NCI-H2171 treated with DMSO at 0.1 percent for 48 hours (cell line): ENCODE results near the gene CDH12.
"Not testable (repeated sequence)": the region's sequence is repeated elsewhere in the genome, so short reads cannot be mapped to it uniquely, and the experiment has no call there.

Experiments
- DNase-seq: peaks from one replicate; lab custom pipeline; 2025; lab: John Stamatoyannopoulos, UW

The CDH12 gene

DNA sequence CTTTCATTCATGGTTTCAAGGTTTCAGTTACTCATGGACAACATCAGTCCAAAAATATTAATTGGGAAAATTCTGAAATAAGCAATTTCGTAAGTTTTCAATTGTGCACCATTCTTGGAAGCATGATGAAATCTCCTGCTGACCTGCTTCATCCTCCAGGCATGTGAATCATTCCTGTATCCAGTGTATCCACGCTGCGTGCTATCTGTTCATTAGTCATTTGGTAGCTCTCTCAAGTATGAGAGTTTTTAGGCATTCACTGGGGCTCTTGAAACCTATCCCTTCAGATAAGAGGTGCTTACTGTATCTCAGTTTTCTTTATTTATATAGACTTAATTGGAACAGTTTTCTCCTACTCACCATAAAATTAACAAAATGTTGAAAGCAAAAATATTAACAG is 293.0 kb downstream of the CDH12 start:
- no peak for DNase-seq

- peak; percentile 25 for DNase-seq
Measured at GRCh38 chr5:22557251-22557650, 295.9 kb downstream of the CDH12 start.

- DNase-seq, result no peak
Measured at GRCh38 chr5:22554475-22554874, 298.7 kb downstream of the CDH12 start.

- no peak for DNase-seq
Measured at GRCh38 chr5:22549876-22550671, 303.1 kb downstream of the CDH12 start.

GRCh38 chr5:22542340-22542739 is 310.8 kb downstream of the CDH12 start:
- peak; percentile 56 for DNase-seq

- peak; percentile 100 for DNase-seq
Measured at GRCh38 chr5:22541037-22541436, 312.1 kb downstream of the CDH12 start.

DNA sequence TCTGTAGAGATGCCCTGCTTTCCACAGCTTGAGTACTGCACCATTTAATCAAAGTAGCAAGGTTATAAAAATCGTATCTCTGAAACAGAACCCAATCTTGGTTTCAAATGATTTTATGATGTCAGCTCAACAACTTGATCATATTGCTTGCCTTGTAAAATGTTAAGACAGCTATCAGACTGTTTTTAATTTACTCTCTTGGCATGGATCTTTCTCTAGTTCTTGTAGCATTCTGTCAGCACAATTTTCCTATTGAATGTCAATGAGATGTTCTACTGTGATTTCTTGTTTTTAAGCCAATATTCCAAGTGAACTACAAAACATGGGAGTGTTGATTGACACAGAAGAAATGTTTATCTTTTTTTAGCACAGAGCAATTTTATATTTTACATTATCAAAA is 313.4 kb downstream of the CDH12 start:
- no peak for DNase-seq

DNA sequence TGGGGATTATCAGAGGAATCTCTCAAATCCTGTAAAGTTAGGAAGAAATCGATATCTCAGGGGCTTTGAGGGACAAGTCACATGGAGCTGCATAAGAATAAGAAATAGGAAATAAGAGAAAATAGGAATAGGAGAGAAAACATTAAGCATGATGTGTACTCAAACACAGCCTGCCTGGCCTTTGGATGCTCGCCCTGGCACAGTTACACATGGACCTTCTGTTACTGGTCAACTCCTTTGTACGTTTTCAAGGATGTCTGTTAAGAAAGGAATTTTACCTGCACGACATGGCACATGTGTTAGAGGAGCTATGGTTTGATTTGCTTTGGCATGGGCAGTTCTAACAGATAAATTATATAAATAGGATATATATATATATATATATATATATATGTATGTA is 321.2 kb downstream of the CDH12 start:
- DNase-seq, result no peak

DNA sequence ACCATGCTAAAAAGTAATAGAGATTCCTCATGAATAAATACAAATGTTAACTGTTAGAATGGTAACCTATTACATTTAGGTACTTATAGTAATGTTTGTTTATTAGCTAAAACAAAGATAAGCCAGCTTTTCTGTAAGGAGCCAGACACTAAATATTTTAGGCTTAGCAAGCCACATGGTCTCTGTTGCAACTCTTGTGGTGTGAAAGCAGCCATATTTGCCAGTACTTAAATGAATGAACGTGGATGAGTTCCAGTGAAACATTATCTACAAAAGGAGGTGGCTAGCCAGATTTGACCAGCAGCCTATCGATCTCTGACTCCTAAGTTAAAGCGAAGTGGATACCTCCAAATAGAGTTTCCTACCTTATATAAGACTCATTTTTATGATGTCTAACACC is 331.6 kb downstream of the CDH12 start:
- peak; percentile 19 for DNase-seq

DNA sequence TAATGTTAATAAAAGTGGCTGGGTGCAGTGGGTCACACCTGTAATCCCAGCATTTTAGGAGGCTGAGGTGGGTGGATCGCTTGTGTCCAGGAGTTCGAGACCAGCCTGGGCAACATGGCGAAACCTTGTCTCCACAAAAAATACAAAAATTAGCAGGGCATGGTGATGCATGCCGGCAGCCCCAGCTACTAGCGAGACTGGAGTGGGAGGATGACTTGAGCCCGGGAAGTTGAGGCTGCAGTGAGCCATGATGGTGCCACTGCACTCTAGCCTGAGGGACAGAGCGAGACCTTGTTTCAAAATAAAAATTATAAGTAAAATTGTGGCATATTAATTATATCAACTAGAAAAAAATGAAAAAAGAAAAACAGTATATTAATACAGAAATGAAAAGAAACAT is 336.6 kb downstream of the CDH12 start:
- DNase-seq, result not testable (repeated sequence)

- peak; percentile 38 for DNase-seq
Measured at GRCh38 chr5:22514231-22514630, 338.9 kb downstream of the CDH12 start.

DNA sequence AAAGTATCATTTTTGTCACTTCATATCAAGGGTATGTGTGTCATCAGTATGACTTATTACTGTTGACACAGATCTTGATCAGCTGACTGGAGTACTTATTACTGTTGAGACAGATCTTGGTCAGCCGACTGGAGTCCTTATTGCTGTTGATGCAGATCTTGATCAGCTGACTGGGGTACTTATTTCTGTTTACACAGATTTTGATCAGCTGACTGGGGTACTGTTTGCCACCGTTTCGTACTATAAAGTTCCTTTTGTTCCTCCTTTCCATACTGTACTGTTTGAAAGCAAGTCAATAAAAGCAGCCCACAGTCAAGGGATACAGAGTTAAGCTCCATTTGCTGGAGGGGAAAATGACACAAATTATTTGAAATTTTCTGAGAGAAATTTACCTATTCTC is 347.3 kb downstream of the CDH12 start:
- DNase-seq, result no peak

DNA sequence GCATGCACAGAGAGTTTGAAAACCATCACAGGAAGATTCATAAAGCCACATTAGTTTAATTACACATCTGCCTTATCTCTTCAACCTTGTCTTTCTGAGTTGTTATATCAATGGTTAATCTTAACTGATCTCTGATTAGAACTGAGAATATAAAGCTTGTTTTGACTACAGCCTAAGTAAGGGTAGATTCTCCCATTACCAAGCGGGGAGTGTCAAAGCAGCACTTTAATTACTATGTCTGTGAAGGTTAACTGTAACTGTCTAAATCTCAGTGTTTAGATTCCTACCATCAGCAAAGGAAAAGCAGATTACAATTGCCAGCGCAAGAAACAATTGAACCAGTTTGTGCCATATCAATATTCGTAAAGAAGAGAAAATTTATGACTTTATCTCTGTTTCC is 348.7 kb downstream of the CDH12 start:
- no peak for DNase-seq

DNA sequence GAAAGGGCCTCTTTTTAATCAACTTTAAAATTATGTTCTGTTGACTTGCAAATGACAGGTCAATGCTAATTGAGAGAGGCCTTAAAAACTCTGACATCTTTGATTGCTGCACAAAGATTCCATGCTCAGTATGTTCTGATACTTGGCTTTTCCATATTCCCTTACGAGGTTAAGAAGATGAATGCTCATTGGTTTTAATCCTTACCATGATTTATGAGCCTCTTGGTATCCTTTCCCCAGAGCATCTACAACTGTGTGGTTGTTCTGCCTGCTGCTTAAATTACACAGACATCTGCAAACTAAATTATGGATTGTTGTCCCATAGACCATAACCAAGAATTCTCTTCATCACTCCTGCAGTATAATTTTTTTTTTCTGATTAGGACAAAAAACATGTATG is 352.6 kb downstream of the CDH12 start:
- peak; percentile 90 for DNase-seq

GRCh38 chr5:22496666-22497065 is 356.5 kb downstream of the CDH12 start:
- peak; percentile 44 for DNase-seq

- DNase-seq, result peak; percentile 28
Measured at GRCh38 chr5:22495016-22495720, 358.0 kb downstream of the CDH12 start.

GRCh38 chr5:22488427-22488826 is 364.7 kb downstream of the CDH12 start:
- DNase-seq, result no peak

- DNase-seq, result no peak
Measured at GRCh38 chr5:22480305-22480704, 372.8 kb downstream of the CDH12 start.

DNA sequence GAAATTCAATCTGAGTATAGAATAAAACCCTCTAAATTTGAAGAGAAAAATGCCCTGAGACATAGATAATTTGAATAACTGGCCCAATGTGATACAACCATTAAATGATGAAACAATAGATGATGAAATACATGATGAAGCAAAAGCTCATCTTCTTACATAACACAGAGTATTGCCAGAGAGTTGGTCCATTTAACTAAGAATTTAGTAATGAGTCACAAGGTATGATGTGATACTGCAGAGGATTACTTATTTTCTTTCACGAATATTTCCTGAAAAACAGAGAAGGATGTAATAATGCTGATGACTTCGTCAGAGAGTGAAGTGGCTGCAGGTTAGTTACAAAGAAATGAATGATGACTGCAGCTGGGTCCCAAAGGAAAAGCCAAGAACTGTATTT is 379.3 kb downstream of the CDH12 start:
- no peak for DNase-seq

DNA sequence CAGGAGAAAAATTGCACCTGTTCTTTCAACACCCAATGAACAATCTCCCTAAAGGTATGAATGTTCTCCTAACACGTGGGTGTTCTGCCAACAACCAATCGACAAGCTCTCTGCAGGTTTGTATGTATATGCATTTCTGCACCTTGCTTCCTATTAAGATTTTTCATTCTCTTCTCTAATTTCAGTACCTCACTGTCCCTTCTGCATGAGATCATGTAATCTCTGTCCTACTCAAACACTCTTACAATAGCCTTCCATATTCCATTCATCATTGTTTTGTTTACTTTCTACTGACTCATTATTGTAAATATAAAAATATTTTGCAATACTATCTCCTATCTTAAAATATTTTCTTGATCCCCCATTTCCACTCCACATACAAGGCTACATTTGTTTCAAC is 382.0 kb downstream of the CDH12 start:
- no peak for DNase-seq

DNA sequence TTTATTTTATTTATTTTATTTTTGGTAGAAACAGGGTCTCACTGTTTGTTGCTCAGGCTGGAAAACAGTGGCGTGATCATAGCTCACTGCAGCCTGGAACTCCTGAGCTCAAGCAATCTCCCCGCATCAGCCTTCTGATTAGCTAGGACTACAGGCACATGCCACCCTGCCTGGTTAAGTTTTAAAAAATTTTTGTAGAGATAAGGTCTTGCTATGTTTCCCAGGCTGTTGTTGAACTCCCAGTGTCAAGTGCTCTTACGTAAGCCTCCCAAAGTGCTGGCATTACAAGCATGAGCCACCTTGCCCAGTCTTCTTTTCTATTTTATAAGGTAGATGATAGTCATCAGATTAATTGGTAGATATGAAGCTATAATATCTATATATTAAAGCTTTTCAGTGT is 382.7 kb downstream of the CDH12 start:
- DNase-seq, result no peak

DNA sequence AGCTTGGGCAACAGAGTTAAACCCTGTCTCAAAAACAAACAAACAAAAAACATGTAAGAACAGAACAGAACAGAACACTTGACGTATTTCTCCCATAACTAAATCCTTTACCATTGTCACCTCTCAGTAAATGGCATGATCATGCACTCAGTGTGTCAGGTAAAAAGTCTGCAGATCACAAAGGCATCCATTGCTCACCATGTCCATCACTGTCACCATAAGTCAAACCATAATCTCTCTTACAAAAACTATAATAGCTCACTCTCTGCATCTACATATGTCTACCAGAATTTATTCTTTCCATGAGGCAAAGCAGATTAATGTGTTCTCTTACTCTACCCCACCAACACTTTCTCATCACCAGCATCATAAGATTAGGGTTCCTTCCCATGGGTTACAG is 387.5 kb downstream of the CDH12 start:
- no peak for DNase-seq

- DNase-seq, result no peak
Measured at GRCh38 chr5:22465177-22465576, 388.0 kb downstream of the CDH12 start.

DNA sequence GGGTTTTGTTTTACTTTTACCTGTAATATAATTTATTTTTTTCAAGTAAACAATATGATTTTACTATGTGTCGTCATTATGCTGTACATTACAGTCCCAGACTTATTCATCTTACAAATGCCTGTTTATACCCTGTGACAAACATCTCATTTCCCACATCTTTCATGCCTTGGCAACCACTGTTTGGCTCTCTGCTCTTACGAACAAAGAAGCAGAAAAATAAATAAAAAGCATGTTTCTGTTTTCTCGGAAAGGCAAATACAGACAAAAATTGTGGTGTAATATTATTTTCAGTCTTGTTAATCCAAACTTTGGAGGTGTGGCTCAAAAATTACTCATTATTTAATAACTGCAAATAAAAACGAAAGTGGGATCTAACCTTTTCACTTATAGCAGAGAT is 393.0 kb downstream of the CDH12 start:
- no peak for DNase-seq
